NB4 (cell line): Measurements from ENCODE around the gene ZMYM2.

Source experiments
- DNase-seq: peaks from one replicate; pipeline ENCODE4 v3.0.0; 2010; ENCODE audit warnings: low read depth
- H3K4me3 ChIP-seq: one replicate; pipeline ENCODE4 v1.5.1; 2011; ENCODE audit warnings: mild to moderate bottlenecking, low read depth, low read length, moderate library complexity
- CTCF ChIP-seq: IDR thresholded peaks from one replicate; pipeline ENCODE4 v1.5.1; 2012; ENCODE audit warnings: low read depth, low read length
- MAX ChIP-seq: IDR thresholded peaks from 2 replicates; pipeline ENCODE4 v1.6.1; 2011; ENCODE audit warnings: low read depth, low read length
- MYC ChIP-seq: IDR thresholded peaks from 2 replicates; pipeline ENCODE4 v1.6.1; 2011; ENCODE audit warnings: low read depth, low read length
- POLR2A ChIP-seq: IDR thresholded peaks from 2 replicates; pipeline ENCODE4 v1.6.1; 2011; ENCODE audit warnings: mild to moderate bottlenecking; ENCODE audit not compliant: insufficient read length; ENCODE audit errors: extremely low read depth

Gene ZMYM2

GRCh38 chr13:20131057-20131832 is 172.7 kb downstream of the ZMYM2 start:
- TF ChIP-seq POLR2A (no peak), CTCF (no peak), MYC (no peak), MAX (no peak)
- no peak overlapping the region for H3K4me3 ChIP-seq
- peak; percentile 54 for DNase-seq

DNA sequence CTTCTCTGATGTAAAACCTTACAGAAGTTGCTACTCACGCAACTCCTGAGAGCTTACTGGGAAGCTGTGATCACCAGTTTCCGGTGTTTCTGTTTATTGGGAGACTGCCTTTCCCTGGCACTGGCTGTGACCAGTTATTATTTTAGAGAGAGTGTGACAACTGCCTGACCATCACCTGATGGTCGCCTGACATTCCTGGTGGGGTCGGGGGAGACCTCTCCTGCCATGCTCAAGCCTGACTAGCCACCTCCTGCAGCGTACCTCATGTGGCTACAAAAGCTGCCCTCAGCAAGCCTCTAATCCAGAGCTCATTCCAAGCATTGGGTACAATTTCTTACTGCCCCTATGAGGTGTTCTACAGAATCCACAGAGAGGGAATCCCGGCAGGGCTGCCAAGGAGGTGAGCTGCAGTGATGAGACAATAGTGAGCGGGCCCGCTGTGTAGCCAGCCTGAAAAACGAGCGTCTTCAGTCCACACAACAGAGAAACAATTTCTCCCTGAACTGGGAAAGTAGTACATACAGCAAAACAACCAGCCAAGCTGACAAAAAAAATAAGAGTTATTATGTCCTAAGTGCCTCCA is 173.6 kb downstream of the ZMYM2 start:
- TF ChIP-seq MYC (no peak), CTCF (no peak), POLR2A (no peak), MAX (no peak)
- no peak for DNase-seq
- H3K4me3 ChIP-seq: no peak overlapping the region

- TF ChIP-seq MAX: no peak
- no peak for TF ChIP-seq POLR2A
- TF ChIP-seq CTCF: no peak
- TF ChIP-seq MYC: no peak
- no peak overlapping the region for H3K4me3 ChIP-seq
- no peak for DNase-seq
Observed at GRCh38 chr13:20134732-20135131, 176.2 kb downstream of the ZMYM2 start.

- peak; percentile 61 for DNase-seq
- H3K4me3 ChIP-seq: no peak overlapping the region
Observed at GRCh38 chr13:20136781-20137703, 178.5 kb downstream of the ZMYM2 start.

DNA sequence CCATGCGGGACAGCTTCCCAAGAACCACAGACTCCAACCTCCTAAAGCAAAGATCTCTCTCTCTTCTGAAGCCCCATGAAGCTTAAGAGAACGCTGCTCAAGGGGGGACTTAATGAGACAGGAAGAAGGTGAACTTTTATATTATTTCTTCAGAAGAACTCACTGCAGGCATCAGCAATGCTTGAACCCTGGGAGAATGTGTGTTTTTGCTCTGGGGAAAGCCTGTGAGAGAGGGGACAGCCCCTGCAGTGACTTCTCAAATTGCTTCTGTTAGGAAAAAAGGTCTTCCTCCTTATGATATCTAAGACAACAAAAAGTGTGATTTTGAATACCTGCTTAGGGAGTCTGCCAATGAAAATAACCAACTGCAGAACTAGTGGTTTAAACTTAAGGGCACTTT is 179.3 kb downstream of the ZMYM2 start:
- no peak for TF ChIP-seq CTCF
- TF ChIP-seq MAX: no peak
- no peak for TF ChIP-seq POLR2A
- no peak for TF ChIP-seq MYC
- H3K4me3 ChIP-seq: no peak overlapping the region
- DNase-seq: no peak

More at GRCh38 chr13:20136781-20137703, 178.5 kb downstream of the ZMYM2 start:
- peak; percentile 74 for TF ChIP-seq CTCF
- no peak for TF ChIP-seq MAX
- TF ChIP-seq POLR2A: no peak
